ENCODE measurements around the gene RAB36.

Gene RAB36

GRCh38 chr22:23206915-23207314, 61.6 kb downstream of the RAB36 start:
- no peak for DNase-seq

DNA sequence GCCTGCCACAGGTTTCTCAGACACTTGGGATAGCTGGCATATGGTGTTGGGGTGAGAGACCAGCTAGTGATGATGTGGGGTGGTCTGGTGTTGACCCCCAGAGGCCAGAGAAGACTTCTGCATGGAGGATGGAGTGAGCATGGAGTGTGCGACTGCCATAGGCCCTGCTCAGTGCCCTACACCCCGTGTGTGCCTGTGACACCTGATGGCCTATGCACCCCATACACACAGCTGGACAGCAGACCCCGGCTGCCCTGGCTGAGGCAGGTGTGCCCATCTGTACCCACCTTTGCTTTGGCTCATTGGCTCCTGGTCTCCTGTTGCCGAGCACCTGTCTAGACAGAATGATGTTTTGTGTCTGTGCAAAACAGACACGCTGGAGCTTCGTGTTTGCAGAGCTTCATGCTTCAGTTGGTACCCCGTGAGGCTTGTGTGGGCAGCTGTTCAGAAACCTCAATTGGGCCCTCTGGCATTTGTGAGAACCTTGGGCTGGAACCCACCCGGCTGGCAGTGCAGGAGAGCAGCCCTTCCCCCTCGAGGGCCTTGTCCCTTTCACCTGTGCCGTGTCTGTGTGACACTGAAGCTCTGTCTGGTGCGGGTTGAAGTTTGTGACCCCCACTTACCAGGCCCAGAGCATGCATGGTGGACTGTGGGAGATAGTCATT, 62.6 kb downstream of the RAB36 start:
- no peak for DNase-seq

GRCh38 chr22:23210428-23211170, 65.3 kb downstream of the RAB36 start:
- DNase-seq = no peak

DNA sequence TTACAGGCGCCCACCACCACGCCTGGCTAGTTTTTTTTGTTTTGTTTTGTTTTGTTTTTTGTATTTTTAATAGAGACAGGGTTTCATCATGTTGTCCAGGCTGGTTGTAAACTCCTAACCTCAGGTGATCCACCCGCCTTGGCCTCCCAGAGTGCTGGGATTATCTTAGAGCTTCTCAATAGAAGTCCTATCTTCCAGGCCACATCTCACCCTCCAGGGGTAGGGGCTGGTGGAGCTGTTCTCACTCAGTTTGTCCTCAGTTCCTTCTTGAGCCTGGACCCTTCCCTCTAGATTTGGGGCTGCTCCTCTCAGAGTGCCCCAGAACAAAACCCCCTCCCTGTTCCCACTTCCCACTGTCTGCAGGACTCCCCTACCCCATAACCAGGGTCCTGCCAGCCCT, 66.3 kb downstream of the RAB36 start:
- DNase-seq = no peak

- DNase-seq = no peak
These were observed 67.1 kb downstream of the RAB36 start for GRCh38 chr22:23212061-23213021.

GRCh38 chr22:23213022-23213555, 67.8 kb downstream of the RAB36 start:
- DNase-seq = no peak

- no peak for DNase-seq
These were observed 68.5 kb downstream of the RAB36 start for GRCh38 chr22:23213581-23214334.

Measured in fibroblast of skin of scalp (primary cell).